HG02852 (cell line): ENCODE results near the gene GDNF.

Experiments used
- ATAC-seq: cut with Tn5 transposase; IDR thresholded peaks from one replicate; pipeline ENCODE4 v1.9.1; 2021; ENCODE audit warnings: mild to moderate bottlenecking, moderate library complexity; ENCODE audit not compliant: unreplicated experiment

The GDNF gene

GRCh38 chr5:37847978-37848425, 8.2 kb upstream of the GDNF start:
- ATAC-seq, result peak; percentile 73

GRCh38 chr5:37846786-37847310, 7.0 kb upstream of the GDNF start:
- ATAC-seq, result no peak

- ATAC-seq, result no peak
These were observed 4.2 kb upstream of the GDNF start for GRCh38 chr5:37844009-37844408.

- no peak for ATAC-seq
These were observed 2.2 kb upstream of the GDNF start for GRCh38 chr5:37842048-37842447.

GRCh38 chr5:37841203-37841602, 1.4 kb upstream of the GDNF start:
- no peak for ATAC-seq

- ATAC-seq, result no peak
These were observed 503 bp upstream of the GDNF start for GRCh38 chr5:37840053-37841034.

- ATAC-seq, result no peak
These were observed 904 bp downstream of the GDNF start for GRCh38 chr5:37838933-37839341.

GRCh38 chr5:37838152-37838932, 1.5 kb downstream of the GDNF start:
- ATAC-seq, result no peak

GRCh38 chr5:37837414-37838032, 2.3 kb downstream of the GDNF start:
- ATAC-seq, result peak; percentile 68

GRCh38 chr5:37836592-37837413, 3.0 kb downstream of the GDNF start:
- ATAC-seq, result peak; percentile 7

GRCh38 chr5:37836235-37836591, 3.6 kb downstream of the GDNF start:
- no peak for ATAC-seq

GRCh38 chr5:37835380-37835973, 4.4 kb downstream of the GDNF start:
- no peak for ATAC-seq

GRCh38 chr5:37834542-37835379, 5.1 kb downstream of the GDNF start:
- ATAC-seq, result no peak

- no peak for ATAC-seq
These were observed 5.9 kb downstream of the GDNF start for GRCh38 chr5:37833990-37834389.

- no peak for ATAC-seq
These were observed 7.9 kb downstream of the GDNF start for GRCh38 chr5:37831821-37832534.

- no peak for ATAC-seq
These were observed 9.5 kb downstream of the GDNF start for GRCh38 chr5:37830348-37830747.

- no peak for ATAC-seq
These were observed 14.4 kb downstream of the GDNF start for GRCh38 chr5:37825334-37825915.
